PC-3 (cell line): Measurements from ENCODE around the gene PFDN2. TPM values are rescaled to one million over a fixed set of nuclear protein-coding genes. Genes with fewer than 3 reads are reported as not detected.
A peak's percentile ranks its signal among the peaks of the same experiment; 100 is the strongest.

Experiments
- ATAC-seq: fragments of 200-7000 bp; cut with Tn5 transposase; 2 replicates; pipeline ENCODE4 v1.9.1; 2020; ENCODE audit warnings: mild to moderate bottlenecking, moderate library complexity
- BruUV-seq: library from RNA; stranded (reverse); fragments of 400-500 nt; replicated peaks from 2 replicates; lab custom pipeline; 2021; lab: Mats Ljungman, UMichigan
- CTCF ChIA-PET: fragments of 300-600 bp; sonication (Branson Sonifier 250); formaldehyde crosslinking; loops from one replicate; lab custom pipeline; 2022; ENCODE audit warnings: antibody characterized with exemption; lab: Charles Lee
- POLR2A ChIA-PET: fragments of 300-600 bp; sonication (Branson Sonifier 250); formaldehyde crosslinking; loops from one replicate; lab custom pipeline; 2022; ENCODE audit warnings: antibody characterized with exemption; ENCODE audit not compliant: unreplicated experiment; lab: Charles Lee
- DNase-seq: peaks from one replicate; pipeline ENCODE4 v3.0.0-alpha.2; 2015
- H2AFZ ChIP-seq: fragments of 300-600 bp; sonication (generic); 2 replicates; pipeline ENCODE4 v1.6.0; 2016; ENCODE audit warnings: antibody characterized with exemption, low read length
- H3F3A ChIP-seq: fragments of 300-600 bp; sonication (generic); one replicate; pipeline ENCODE4 v1.6.0; 2017; ENCODE audit warnings: antibody characterized with exemption, low read length, control low read depth, mild to moderate bottlenecking; ENCODE audit not compliant: unreplicated experiment
- H3K27ac ChIP-seq: fragments of 300-600 bp; sonication (generic); 2 replicates; pipeline ENCODE4 v1.5.1; 2016; ENCODE audit warnings: mild to moderate bottlenecking, low read length
- H3K27me3 ChIP-seq: fragments of 300-600 bp; sonication (generic); 2 replicates; pipeline ENCODE4 v1.6.1; 2016; ENCODE audit warnings: low read length, mixed read lengths
- H3K36me3 ChIP-seq: fragments of 300-600 bp; sonication (generic); 2 replicates; pipeline ENCODE4 v1.6.1; 2016; ENCODE audit warnings: low read depth, mixed run types, low read length, mixed read lengths
- H3K4me1 ChIP-seq: fragments of 300-600 bp; sonication (generic); 2 replicates; pipeline ENCODE4 v1.5.1; 2016; ENCODE audit warnings: low read length; ENCODE audit not compliant: insufficient read depth
- H3K4me2 ChIP-seq: fragments of 300-600 bp; sonication (generic); 2 replicates; pipeline ENCODE4 v1.6.0; 2016; ENCODE audit warnings: low read length
- H3K4me3 ChIP-seq: fragments of 300-600 bp; sonication (generic); 2 replicates; pipeline ENCODE4 v1.5.1; 2016; ENCODE audit warnings: mild to moderate bottlenecking, low read length, mixed read lengths
- H3K79me2 ChIP-seq: fragments of 300-600 bp; sonication (generic); 2 replicates; pipeline ENCODE4 v1.6.1; 2017; ENCODE audit warnings: low read length, mixed read lengths
- H3K9ac ChIP-seq: fragments of 300-600 bp; sonication (generic); 2 replicates; pipeline ENCODE4 v1.6.0; 2016; ENCODE audit warnings: mild to moderate bottlenecking, low read length
- H3K9me2 ChIP-seq: fragments of 300-600 bp; sonication (generic); replicated peaks from 2 replicates; pipeline ENCODE4 v1.6.1; 2016; ENCODE audit warnings: mixed run types, low read length, mixed read lengths
- H3K9me3 ChIP-seq: fragments of 300-600 bp; sonication (generic); 2 replicates; pipeline ENCODE4 v1.6.1; 2016; ENCODE audit warnings: low read length, mixed read lengths
- H4K20me1 ChIP-seq: fragments of 300-600 bp; sonication (generic); 2 replicates; pipeline ENCODE4 v1.6.1; 2016; ENCODE audit warnings: low read length, mixed read lengths
- EZH2 ChIP-seq: fragments of 300-600 bp; sonication (generic); IDR thresholded peaks from one replicate; pipeline ENCODE4 v1.6.1; 2017; ENCODE audit warnings: antibody characterized with exemption, mild to moderate bottlenecking, low read length; ENCODE audit not compliant: unreplicated experiment
- EZH2phosphoT487 ChIP-seq: fragments of 300-600 bp; sonication (generic); IDR thresholded peaks from 2 replicates; pipeline ENCODE4 v1.6.1; 2018; ENCODE audit warnings: mild to moderate bottlenecking, antibody characterized with exemption, low read length, borderline replicate concordance
- intact Hi-C: fragments of 100-400 bp; cut with micrococcal nuclease; formaldehyde crosslinking; loops from 2 replicates; pipeline ENCODE4 v1.9.0; 2023
- total RNA-seq: library from RNA; depleted of rRNA; stranded (reverse); fragments of >200 nt; gene quantifications from 2 replicates; pipeline ENCODE4 v1.2.3, GENCODE V29; 2014
- TF ChIP-seq, protein P1 (sequence below): fragments of 300-600 bp; sonication (generic); conservative IDR thresholded peaks from 2 replicates; pipeline ENCODE4 v1.5.1; 2017; ENCODE audit warnings: antibody characterized with exemption, low read depth, mild to moderate bottlenecking, low read length

The PFDN2 gene
- total RNA-seq, 1 experiment from 2014 or later: 197 TPM

GRCh38 chr1:161094481-161094880, 23.4 kb downstream of the PFDN2 start:
- Histone ChIP-seq H3K79me2 (no peaks in the 10 kb centered on the region), H4K20me1 (no peaks in the 10 kb centered on the region), H3K9me3 (no peaks in the 10 kb centered on the region), H3K36me3 (peaks cover under 1% of the 10 kb centered on the region; the same call in 1 of the 2 replicates), H3K4me3 (no peak overlapping the region), H3K27me3 (no peaks in the 10 kb centered on the region), H3K9me2 (no peaks in the 10 kb centered on the region), H3K4me2 (no peak overlapping the region), H3K4me1 (peaks cover 45% of the 10 kb centered on the region), H3F3A (no peaks in the 10 kb centered on the region), H3K27ac (no peak overlapping the region), H3K9ac (no peak overlapping the region), H2AFZ (no peak overlapping the region)
- DNase-seq (no peak), ATAC-seq (no peak)
- no TSS peak for BruUV-seq
- intact Hi-C loops: no loop called here
- CTCF ChIA-PET: no interaction called here
- POLR2A ChIA-PET: no interaction called here
- no peak for TF ChIP-seq EZH2
- TF ChIP-seq EZH2phosphoT487: no peak
- TF ChIP-seq, protein P1, sequence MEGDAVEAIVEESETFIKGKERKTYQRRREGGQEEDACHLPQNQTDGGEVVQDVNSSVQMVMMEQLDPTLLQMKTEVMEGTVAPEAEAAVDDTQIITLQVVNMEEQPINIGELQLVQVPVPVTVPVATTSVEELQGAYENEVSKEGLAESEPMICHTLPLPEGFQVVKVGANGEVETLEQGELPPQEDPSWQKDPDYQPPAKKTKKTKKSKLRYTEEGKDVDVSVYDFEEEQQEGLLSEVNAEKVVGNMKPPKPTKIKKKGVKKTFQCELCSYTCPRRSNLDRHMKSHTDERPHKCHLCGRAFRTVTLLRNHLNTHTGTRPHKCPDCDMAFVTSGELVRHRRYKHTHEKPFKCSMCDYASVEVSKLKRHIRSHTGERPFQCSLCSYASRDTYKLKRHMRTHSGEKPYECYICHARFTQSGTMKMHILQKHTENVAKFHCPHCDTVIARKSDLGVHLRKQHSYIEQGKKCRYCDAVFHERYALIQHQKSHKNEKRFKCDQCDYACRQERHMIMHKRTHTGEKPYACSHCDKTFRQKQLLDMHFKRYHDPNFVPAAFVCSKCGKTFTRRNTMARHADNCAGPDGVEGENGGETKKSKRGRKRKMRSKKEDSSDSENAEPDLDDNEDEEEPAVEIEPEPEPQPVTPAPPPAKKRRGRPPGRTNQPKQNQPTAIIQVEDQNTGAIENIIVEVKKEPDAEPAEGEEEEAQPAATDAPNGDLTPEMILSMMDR: no peak

DNA sequence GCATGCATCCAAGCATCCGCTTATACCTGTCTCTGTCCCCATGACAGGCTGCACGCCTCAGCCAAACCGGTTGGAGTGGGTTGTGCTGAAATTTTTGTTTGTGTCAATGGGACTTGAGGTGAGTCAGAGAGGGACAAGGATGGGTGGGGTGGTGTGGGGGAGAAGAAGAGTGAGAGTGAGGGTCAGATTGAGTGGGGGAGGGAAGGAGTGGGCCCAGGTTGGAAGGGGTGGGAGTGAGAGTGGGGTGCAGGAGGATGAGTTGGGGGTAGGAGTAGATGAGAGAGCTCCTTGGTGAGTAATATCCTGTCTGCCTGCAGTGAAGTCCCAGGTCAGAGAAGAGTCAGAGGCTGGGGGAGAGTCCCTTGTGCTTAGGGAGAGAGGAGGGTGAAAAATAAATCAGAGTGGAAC, 25.2 kb downstream of the PFDN2 start:
- Histone ChIP-seq H3K79me2 (peaks cover 15% of the 10 kb centered on the region), H3K27ac (peak overlapping the region; percentile 68), H3K9me2 (no peaks in the 10 kb centered on the region), H2AFZ (peak overlapping the region; percentile 26; the same call in 1 of the 2 replicates), H4K20me1 (no peaks in the 10 kb centered on the region), H3K4me3 (no peak overlapping the region), H3K27me3 (no peaks in the 10 kb centered on the region), H3K36me3 (no peaks in the 10 kb centered on the region), H3K9ac (peak overlapping the region; percentile 5; the same call in 1 of the 2 replicates), H3K4me2 (peak overlapping the region; percentile 58), H3K4me1 (peaks cover 55% of the 10 kb centered on the region), H3F3A (no peaks in the 10 kb centered on the region), H3K9me3 (no peaks in the 10 kb centered on the region)
- BruUV-seq: no TSS peak
- intact Hi-C loops: no loop called here
- TF ChIP-seq EZH2phosphoT487 (no peak), EZH2 (no peak)
- TF ChIP-seq, protein P1: no peak
- POLR2A ChIA-PET: interaction anchor here (0.6 kb wide), 1 partner anchor 48 kb away, joined by 3 read pairs; no protein-coding TSS in a partner anchor
- peak; percentile 94 for DNase-seq
- CTCF ChIA-PET: no interaction called here
- ATAC-seq: peak; percentile 54

DNA sequence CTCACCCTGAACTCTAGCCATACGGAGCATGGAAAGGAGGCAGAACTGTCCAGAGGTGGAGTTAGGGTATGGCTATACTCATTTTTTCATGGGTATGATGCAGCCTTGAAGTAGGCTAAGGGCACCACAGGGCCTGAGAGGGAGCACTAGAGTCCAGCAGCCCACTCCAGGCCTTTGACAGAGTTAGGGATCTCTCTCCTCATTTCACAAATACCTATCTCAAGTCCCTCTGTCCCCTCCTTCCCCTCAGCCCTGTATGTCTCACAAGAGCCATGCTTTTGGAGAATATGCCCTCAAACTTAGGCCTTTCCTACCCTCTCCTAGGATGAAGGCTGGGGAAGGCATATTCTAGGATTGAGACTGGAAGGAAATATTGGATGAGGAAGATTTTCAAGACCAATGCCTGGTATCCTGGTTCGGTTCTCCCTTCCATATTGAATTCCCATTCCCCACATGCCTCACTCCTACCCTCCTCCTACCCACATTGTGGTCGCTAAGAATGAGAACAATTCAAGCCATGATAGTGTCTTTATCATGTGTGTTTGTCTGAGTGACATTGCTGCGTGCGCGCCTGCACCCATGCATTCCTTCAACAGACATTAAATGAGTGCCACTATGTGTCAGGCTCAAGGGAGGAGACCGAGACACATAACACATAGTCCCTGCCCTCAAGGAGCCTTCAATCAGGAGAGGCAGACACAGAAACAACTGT, 25.9 kb downstream of the PFDN2 start:
- Histone ChIP-seq H4K20me1 (no peaks in the 10 kb centered on the region), H3K4me2 (peak overlapping the region; percentile 58), H2AFZ (peak overlapping the region; percentile 26; the same call in 1 of the 2 replicates), H3K79me2 (peaks cover 17% of the 10 kb centered on the region), H3K36me3 (no peaks in the 10 kb centered on the region), H3K9ac (no peak overlapping the region), H3K4me3 (no peak overlapping the region), H3K9me2 (no peaks in the 10 kb centered on the region), H3K4me1 (peaks cover 52% of the 10 kb centered on the region), H3K27ac (peak overlapping the region; percentile 68), H3K9me3 (no peaks in the 10 kb centered on the region), H3F3A (no peaks in the 10 kb centered on the region), H3K27me3 (no peaks in the 10 kb centered on the region)
- CTCF ChIA-PET: no interaction called here
- BruUV-seq: no TSS peak
- TF ChIP-seq, protein P1: no peak
- TF ChIP-seq EZH2 (no peak), EZH2phosphoT487 (no peak)
- POLR2A ChIA-PET: no interaction called here
- DNase-seq: no peak
- no peak for ATAC-seq
- intact Hi-C loops: no loop called here
